ENCODE results near the gene PKP3.
"Not testable (repeated sequence)": the region's sequence is repeated elsewhere in the genome, so short reads cannot be mapped to it uniquely, and the experiment has no call there.

DNA sequence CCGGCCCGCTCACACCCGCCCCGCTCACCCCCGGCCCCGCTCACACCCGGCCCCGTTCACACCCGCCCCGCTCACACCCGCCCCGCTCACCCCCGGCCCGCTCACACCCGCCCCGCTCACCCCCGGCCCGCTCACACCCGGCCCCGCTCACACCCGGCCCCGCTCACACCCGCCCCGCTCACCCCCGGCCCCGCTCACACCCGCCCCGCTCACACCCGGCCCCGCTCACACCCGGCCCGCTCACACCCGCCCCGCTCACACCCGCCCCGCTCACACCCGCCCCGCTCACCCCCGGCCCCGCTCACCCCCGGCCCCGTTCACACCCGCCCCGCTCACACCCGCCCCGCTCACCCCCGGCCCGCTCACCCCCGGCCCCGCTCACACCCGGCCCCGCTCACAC, 7.2 kb downstream of the PKP3 start:
- TF ChIP-seq FOSL1 (tag; conservative IDR thresholded peaks at IDR 0.05); PTTG1 (tag; IDR thresholded peaks at IDR 0.05; ENCODE audit: low read depth); CHD4 (IDR thresholded peaks at IDR 0.05; ENCODE audit: insufficient read depth, insufficient replicate concordance, low read depth, low read length, poor library complexity, severe bottlenecking); ZNF146 (CRISPR knock-in tag; IDR thresholded peaks at IDR 0.05; ENCODE audit: unreplicated experiment); ZNF318 (IDR thresholded peaks at IDR 0.05; ENCODE audit: borderline replicate concordance in 1 of 2, low read depth in 1 of 2); MAFK (IDR thresholded peaks at IDR 0.05; ENCODE audit: low read length); NR2C2 (CRISPR knock-in tag; IDR thresholded peaks at IDR 0.05); NR2C2 (tag; IDR thresholded peaks at IDR 0.05); YY1 (IDR thresholded peaks at IDR 0.05; ENCODE audit: borderline replicate concordance in 1 of 3, control insufficient read depth in 1 of 3, extremely low read depth in 1 of 3, insufficient read depth in 3 of 3, insufficient read length in 1 of 3, insufficient replicate concordance in 2 of 3, low read depth in 1 of 3, low read length in 2 of 3): not testable (repeated sequence)
- TF ChIP-seq, protein P1, sequence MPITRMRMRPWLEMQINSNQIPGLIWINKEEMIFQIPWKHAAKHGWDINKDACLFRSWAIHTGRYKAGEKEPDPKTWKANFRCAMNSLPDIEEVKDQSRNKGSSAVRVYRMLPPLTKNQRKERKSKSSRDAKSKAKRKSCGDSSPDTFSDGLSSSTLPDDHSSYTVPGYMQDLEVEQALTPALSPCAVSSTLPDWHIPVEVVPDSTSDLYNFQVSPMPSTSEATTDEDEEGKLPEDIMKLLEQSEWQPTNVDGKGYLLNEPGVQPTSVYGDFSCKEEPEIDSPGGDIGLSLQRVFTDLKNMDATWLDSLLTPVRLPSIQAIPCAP (CRISPR knock-in tag; IDR thresholded peaks at IDR 0.05; ENCODE audit: borderline replicate concordance) = not testable (repeated sequence)
- TF ChIP-seq, protein P2, sequence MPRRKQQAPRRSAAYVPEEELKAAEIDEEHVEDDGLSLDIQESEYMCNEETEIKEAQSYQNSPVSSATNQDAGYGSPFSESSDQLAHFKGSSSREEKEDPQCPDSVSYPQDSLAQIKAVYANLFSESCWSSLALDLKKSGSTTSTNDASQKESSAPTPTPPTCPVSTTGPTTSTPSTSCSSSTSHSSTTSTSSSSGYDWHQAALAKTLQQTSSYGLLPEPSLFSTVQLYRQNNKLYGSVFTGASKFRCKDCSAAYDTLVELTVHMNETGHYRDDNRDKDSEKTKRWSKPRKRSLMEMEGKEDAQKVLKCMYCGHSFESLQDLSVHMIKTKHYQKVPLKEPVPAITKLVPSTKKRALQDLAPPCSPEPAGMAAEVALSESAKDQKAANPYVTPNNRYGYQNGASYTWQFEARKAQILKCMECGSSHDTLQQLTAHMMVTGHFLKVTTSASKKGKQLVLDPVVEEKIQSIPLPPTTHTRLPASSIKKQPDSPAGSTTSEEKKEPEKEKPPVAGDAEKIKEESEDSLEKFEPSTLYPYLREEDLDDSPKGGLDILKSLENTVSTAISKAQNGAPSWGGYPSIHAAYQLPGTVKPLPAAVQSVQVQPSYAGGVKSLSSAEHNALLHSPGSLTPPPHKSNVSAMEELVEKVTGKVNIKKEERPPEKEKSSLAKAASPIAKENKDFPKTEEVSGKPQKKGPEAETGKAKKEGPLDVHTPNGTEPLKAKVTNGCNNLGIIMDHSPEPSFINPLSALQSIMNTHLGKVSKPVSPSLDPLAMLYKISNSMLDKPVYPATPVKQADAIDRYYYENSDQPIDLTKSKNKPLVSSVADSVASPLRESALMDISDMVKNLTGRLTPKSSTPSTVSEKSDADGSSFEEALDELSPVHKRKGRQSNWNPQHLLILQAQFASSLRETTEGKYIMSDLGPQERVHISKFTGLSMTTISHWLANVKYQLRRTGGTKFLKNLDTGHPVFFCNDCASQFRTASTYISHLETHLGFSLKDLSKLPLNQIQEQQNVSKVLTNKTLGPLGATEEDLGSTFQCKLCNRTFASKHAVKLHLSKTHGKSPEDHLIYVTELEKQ (CRISPR knock-in tag; IDR thresholded peaks at IDR 0.05) = not testable (repeated sequence)

Data from K562 (cell line).